Measurements from ENCODE around the gene KCMF1. TPM values are rescaled to one million over a fixed set of nuclear protein-coding genes. Genes with fewer than 3 reads are reported as not detected.

KCMF1 gene
- total RNA-seq, 1 donor from 2014 or later, result 105 TPM

DNA sequence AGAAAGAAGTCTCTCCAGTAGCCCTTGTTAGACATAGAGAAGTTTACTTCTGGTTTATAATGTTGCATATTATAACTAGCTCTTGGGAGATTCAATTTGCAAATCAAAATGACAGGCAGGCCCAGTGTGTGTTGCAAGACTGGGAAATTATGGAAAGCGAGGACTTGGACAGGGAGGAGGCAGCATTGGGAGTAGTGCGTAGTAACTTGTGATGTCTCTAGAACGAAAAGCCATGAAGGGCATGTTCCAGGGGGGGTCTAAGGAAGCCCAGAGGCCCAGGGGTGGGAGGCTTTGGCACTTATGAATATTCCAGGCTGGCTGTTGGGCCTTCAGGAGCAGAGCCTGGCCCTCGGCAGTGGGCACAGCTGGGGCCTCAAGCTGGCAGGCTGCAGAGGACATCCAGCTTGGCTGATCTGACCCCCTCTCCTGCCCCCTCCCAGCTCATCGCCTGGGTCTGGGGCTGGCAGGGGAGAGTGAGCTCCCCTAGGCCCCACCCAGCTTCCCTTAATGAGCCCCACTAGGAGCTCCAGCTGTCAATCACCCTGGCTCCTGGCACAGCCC lies 107.0 kb downstream of the KCMF1 start:
- Histone ChIP-seq H3K9me3 (ENCODE audit: insufficient read depth, low read depth, low read length) (peaks cover 6% of the 10 kb centered on the region), H4K20me1 (ENCODE audit: insufficient read depth, low read length) (no peaks in the 10 kb centered on the region), H2AFZ (ENCODE audit: low read depth, low read length) (no peak overlapping the region), H3K4me1 (ENCODE audit: insufficient read depth, low read length) (no peaks in the 10 kb centered on the region), H3K36me3 (ENCODE audit: insufficient read depth, low read length) (no peaks in the 10 kb centered on the region), H3K27me3 (ENCODE audit: insufficient read depth, low read length) (peaks cover 10% of the 10 kb centered on the region), H3K79me2 (ENCODE audit: insufficient read depth, low read length) (no peaks in the 10 kb centered on the region), H3K9ac (ENCODE audit: low read length) (no peak overlapping the region), H3K4me3 (ENCODE audit: insufficient read depth, low read depth, low read length) (no peak overlapping the region), H3K27ac (ENCODE audit: low read depth, low read length) (no peak overlapping the region), H3K4me2 (ENCODE audit: low read length) (no peak overlapping the region)
- peaks cover 7% of the 10 kb centered on the region for H3K36me3 Mint-ChIP-seq (ENCODE audit: low read depth, unreplicated experiment)
- FAIRE-seq (no peak), DNase-seq (ENCODE audit: low read depth) (no peak)
- TF ChIP-seq, protein P1, sequence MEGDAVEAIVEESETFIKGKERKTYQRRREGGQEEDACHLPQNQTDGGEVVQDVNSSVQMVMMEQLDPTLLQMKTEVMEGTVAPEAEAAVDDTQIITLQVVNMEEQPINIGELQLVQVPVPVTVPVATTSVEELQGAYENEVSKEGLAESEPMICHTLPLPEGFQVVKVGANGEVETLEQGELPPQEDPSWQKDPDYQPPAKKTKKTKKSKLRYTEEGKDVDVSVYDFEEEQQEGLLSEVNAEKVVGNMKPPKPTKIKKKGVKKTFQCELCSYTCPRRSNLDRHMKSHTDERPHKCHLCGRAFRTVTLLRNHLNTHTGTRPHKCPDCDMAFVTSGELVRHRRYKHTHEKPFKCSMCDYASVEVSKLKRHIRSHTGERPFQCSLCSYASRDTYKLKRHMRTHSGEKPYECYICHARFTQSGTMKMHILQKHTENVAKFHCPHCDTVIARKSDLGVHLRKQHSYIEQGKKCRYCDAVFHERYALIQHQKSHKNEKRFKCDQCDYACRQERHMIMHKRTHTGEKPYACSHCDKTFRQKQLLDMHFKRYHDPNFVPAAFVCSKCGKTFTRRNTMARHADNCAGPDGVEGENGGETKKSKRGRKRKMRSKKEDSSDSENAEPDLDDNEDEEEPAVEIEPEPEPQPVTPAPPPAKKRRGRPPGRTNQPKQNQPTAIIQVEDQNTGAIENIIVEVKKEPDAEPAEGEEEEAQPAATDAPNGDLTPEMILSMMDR (IDR thresholded peaks at IDR 0.05; ENCODE audit: insufficient read depth, low read depth, low read length), result no peak
- TF ChIP-seq EZH2 (IDR thresholded peaks at IDR 0.05; ENCODE audit: insufficient read depth, low read length), result no peak
- no peak overlapping the region for H3K4me3 Mint-ChIP-seq (ENCODE audit: unreplicated experiment)
- H3K9me3 Mint-ChIP-seq (ENCODE audit: unreplicated experiment), result peaks cover 7% of the 10 kb centered on the region
- no peak overlapping the region for H3K27ac Mint-ChIP-seq (ENCODE audit: unreplicated experiment)
- no peaks in the 10 kb centered on the region for H3K4me1 Mint-ChIP-seq (ENCODE audit: low read depth, unreplicated experiment)
- H3K27me3 Mint-ChIP-seq (ENCODE audit: low read depth, unreplicated experiment), result peaks cover 22% of the 10 kb centered on the region

DNA sequence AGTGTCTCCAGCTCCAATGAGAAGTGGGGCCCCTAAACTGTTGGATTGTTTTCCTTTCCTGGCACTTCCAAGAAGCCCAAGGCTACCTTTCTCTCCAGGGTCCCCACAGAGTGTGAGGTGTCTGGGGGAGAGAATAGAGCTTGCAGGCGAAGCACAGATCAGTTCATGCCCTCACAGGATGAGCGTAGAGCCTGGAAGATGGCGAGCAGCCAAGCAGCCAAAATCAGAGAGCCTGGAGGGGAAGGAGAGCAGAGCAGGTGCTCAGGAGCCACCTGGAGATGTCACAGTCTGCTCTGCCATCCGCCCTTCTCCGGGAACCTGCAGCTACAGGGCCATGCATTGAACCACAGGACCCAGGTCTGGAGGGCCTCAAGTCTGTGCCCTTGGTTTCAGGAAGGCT lies 107.6 kb downstream of the KCMF1 start:
- Histone ChIP-seq H3K4me3 (ENCODE audit: insufficient read depth, low read depth, low read length) (no peak overlapping the region), H2AFZ (ENCODE audit: low read depth, low read length) (no peak overlapping the region), H3K27ac (ENCODE audit: low read depth, low read length) (no peak overlapping the region), H3K36me3 (ENCODE audit: insufficient read depth, low read length) (no peaks in the 10 kb centered on the region), H3K4me1 (ENCODE audit: insufficient read depth, low read length) (no peaks in the 10 kb centered on the region), H3K9ac (ENCODE audit: low read length) (no peak overlapping the region), H4K20me1 (ENCODE audit: insufficient read depth, low read length) (no peaks in the 10 kb centered on the region), H3K9me3 (ENCODE audit: insufficient read depth, low read depth, low read length) (peaks cover 6% of the 10 kb centered on the region), H3K79me2 (ENCODE audit: insufficient read depth, low read length) (no peaks in the 10 kb centered on the region), H3K27me3 (ENCODE audit: insufficient read depth, low read length) (peaks cover 12% of the 10 kb centered on the region), H3K4me2 (ENCODE audit: low read length) (no peak overlapping the region)
- H3K4me1 Mint-ChIP-seq (ENCODE audit: low read depth, unreplicated experiment), result no peaks in the 10 kb centered on the region
- no peak overlapping the region for H3K27ac Mint-ChIP-seq (ENCODE audit: unreplicated experiment)
- H3K4me3 Mint-ChIP-seq (ENCODE audit: unreplicated experiment), result no peak overlapping the region
- peaks cover 24% of the 10 kb centered on the region for H3K27me3 Mint-ChIP-seq (ENCODE audit: low read depth, unreplicated experiment)
- peaks cover 7% of the 10 kb centered on the region for H3K9me3 Mint-ChIP-seq (ENCODE audit: unreplicated experiment)
- no peak for DNase-seq (ENCODE audit: low read depth)
- H3K36me3 Mint-ChIP-seq (ENCODE audit: low read depth, unreplicated experiment), result peaks cover 7% of the 10 kb centered on the region
- TF ChIP-seq, protein P1 (IDR thresholded peaks at IDR 0.05; ENCODE audit: insufficient read depth, low read depth, low read length), result no peak
- TF ChIP-seq EZH2 (IDR thresholded peaks at IDR 0.05; ENCODE audit: insufficient read depth, low read length), result no peak
- FAIRE-seq, result no peak

DNA sequence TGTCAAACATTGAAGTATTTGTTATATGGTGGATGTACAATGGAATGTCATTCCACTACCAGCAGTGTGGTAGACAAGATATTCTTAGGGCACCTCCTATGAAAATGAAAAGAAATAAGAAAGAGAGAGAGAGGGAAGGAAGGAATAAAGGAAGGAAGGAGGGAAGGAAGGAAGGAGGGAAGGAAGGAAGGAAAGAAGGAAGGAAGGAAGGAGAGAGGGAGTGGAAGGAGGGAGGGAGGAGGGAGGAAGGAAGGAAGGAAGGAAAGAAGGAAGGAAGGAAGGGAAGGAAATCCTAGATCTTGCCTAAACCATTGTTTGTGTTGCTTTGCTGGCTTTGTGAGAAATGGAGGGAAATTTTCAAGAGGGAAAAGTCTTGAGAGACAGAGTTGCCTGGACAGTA lies 112.1 kb downstream of the KCMF1 start:
- Mint-ChIP-seq H3K36me3 (ENCODE audit: low read depth, unreplicated experiment) (peaks cover 4% of the 10 kb centered on the region), H3K4me3 (ENCODE audit: unreplicated experiment) (no peak overlapping the region)
- H2AFZ ChIP-seq (ENCODE audit: low read depth, low read length), result no peak overlapping the region

More for the DNA sequence above, 112.1 kb downstream of the KCMF1 start:
- H3K27ac ChIP-seq (ENCODE audit: low read depth, low read length), result no peak overlapping the region
- TF ChIP-seq, protein P1 (IDR thresholded peaks at IDR 0.05; ENCODE audit: insufficient read depth, low read depth, low read length), result no peak
- TF ChIP-seq EZH2 (IDR thresholded peaks at IDR 0.05; ENCODE audit: insufficient read depth, low read length), result no peak
- FAIRE-seq (no peak), DNase-seq (ENCODE audit: low read depth) (no peak)
- Mint-ChIP-seq H3K4me1 (ENCODE audit: low read depth, unreplicated experiment) (no peaks in the 10 kb centered on the region), H3K27ac (ENCODE audit: unreplicated experiment) (no peak overlapping the region), H3K27me3 (ENCODE audit: low read depth, unreplicated experiment) (peaks cover 11% of the 10 kb centered on the region), H3K9me3 (ENCODE audit: unreplicated experiment) (peaks cover 7% of the 10 kb centered on the region)
- H3K27me3 ChIP-seq (ENCODE audit: insufficient read depth, low read length), result peaks cover 30% of the 10 kb centered on the region
- no peaks in the 10 kb centered on the region for H4K20me1 ChIP-seq (ENCODE audit: insufficient read depth, low read length)
- no peaks in the 10 kb centered on the region for H3K36me3 ChIP-seq (ENCODE audit: insufficient read depth, low read length)
- H3K4me3 ChIP-seq (ENCODE audit: insufficient read depth, low read depth, low read length), result no peak overlapping the region
- peaks cover 6% of the 10 kb centered on the region for H3K9me3 ChIP-seq (ENCODE audit: insufficient read depth, low read depth, low read length)
- H3K4me1 ChIP-seq (ENCODE audit: insufficient read depth, low read length), result no peaks in the 10 kb centered on the region
- no peak overlapping the region for H3K9ac ChIP-seq (ENCODE audit: low read length)
- H3K79me2 ChIP-seq (ENCODE audit: insufficient read depth, low read length), result no peaks in the 10 kb centered on the region
- no peak overlapping the region for H3K4me2 ChIP-seq (ENCODE audit: low read length)
